BE2C (cell line): ENCODE results near the gene CNTNAP5.

Experiments used
- DNase-seq: peaks from one replicate; pipeline ENCODE4 v3.0.0-alpha.2; 2020
- H3K27me3 ChIP-seq: fragments of 250-450 bp; sonication (Bioruptor Pico); 2 replicates; pipeline ENCODE4 v1.5.1; 2020; ENCODE audit warnings: mild to moderate bottlenecking
- H3K36me3 ChIP-seq: fragments of 250-450 bp; sonication (Bioruptor Pico); 2 replicates; pipeline ENCODE4 v1.5.1; 2020; ENCODE audit warnings: mild to moderate bottlenecking
- H3K4me1 ChIP-seq: fragments of 250-450 bp; sonication (Bioruptor Pico); 2 replicates; pipeline ENCODE4 v1.5.1; 2020
- H3K4me3 ChIP-seq: 2 replicates; pipeline ENCODE4 v1.5.1; 2011; ENCODE audit warnings: low read depth, low read length
- H3K9me3 ChIP-seq: fragments of 250-450 bp; sonication (Bioruptor Pico); 2 replicates; pipeline ENCODE4 v1.5.1; 2020
- TF ChIP-seq, protein P1 (sequence below): IDR thresholded peaks from 2 replicates; pipeline ENCODE4 v1.5.1; 2012; ENCODE audit warnings: mild to moderate bottlenecking, low read depth, low read length

The CNTNAP5 gene

DNA sequence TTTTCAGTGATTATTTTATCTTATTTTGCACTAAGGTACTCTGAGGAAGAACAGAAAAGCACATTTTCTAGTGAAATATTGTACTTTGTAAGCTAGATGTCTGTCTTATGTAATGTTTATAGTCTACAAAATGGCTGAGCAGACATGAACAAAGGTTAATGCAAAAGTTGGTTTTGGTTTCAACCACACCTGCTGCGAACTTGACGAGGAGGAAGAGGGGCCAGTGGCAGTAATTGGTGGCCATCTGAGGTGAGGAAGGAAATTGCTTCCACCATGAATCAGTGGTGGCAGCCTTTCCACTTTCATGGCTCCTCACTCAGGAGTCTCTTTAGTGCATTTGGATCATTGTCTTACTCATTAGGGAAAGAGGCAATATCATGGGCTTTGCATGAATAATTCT, 894.2 kb downstream of the CNTNAP5 start:
- Histone ChIP-seq H3K4me1 (no peaks in the 10 kb centered on the region), H3K27me3 (no peaks in the 10 kb centered on the region), H3K36me3 (no peaks in the 10 kb centered on the region), H3K9me3 (no peaks in the 10 kb centered on the region), H3K4me3 (no peak overlapping the region)
- TF ChIP-seq, protein P1, sequence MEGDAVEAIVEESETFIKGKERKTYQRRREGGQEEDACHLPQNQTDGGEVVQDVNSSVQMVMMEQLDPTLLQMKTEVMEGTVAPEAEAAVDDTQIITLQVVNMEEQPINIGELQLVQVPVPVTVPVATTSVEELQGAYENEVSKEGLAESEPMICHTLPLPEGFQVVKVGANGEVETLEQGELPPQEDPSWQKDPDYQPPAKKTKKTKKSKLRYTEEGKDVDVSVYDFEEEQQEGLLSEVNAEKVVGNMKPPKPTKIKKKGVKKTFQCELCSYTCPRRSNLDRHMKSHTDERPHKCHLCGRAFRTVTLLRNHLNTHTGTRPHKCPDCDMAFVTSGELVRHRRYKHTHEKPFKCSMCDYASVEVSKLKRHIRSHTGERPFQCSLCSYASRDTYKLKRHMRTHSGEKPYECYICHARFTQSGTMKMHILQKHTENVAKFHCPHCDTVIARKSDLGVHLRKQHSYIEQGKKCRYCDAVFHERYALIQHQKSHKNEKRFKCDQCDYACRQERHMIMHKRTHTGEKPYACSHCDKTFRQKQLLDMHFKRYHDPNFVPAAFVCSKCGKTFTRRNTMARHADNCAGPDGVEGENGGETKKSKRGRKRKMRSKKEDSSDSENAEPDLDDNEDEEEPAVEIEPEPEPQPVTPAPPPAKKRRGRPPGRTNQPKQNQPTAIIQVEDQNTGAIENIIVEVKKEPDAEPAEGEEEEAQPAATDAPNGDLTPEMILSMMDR = no peak
- DNase-seq = no peak

DNA sequence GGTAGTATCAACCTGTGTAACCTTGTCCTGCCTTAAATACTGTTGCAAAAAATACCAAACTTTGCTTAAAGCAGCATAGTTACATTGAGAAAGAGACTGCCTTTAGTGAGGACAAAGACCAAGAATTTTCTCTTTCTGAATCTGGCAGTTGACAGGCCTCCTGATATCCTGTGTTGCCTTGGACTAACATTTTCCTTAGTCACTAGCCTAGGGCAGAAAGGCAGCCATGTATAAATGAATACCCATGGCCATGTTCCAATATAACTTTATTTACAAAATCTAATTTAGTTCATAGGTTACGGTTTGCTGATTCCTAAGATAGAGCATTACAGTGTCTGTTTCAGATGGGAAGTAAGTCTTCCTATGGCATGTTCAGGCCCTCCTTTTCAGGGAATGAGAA, 895.4 kb downstream of the CNTNAP5 start:
- no peak for DNase-seq
- Histone ChIP-seq H3K27me3 (no peaks in the 10 kb centered on the region), H3K36me3 (no peaks in the 10 kb centered on the region), H3K4me1 (no peaks in the 10 kb centered on the region), H3K4me3 (no peak overlapping the region), H3K9me3 (no peaks in the 10 kb centered on the region)
- TF ChIP-seq, protein P1 = no peak

GRCh38 chr2:124921191-124921590, 896.1 kb downstream of the CNTNAP5 start:
- no peaks in the 10 kb centered on the region for H3K36me3 ChIP-seq

GRCh38 chr2:124923097-124923496, 898.0 kb downstream of the CNTNAP5 start:
- Histone ChIP-seq H3K4me3 (no peak overlapping the region), H3K27me3 (no peaks in the 10 kb centered on the region), H3K36me3 (no peaks in the 10 kb centered on the region), H3K4me1 (no peaks in the 10 kb centered on the region), H3K9me3 (no peaks in the 10 kb centered on the region)
- TF ChIP-seq, protein P1 = no peak
- no peak for DNase-seq

More at GRCh38 chr2:124921191-124921590, 896.1 kb downstream of the CNTNAP5 start:
- H3K9me3 ChIP-seq = no peaks in the 10 kb centered on the region
- no peak overlapping the region for H3K4me3 ChIP-seq
- TF ChIP-seq, protein P1 = no peak
- no peaks in the 10 kb centered on the region for H3K4me1 ChIP-seq
- no peak for DNase-seq
- H3K27me3 ChIP-seq = no peaks in the 10 kb centered on the region

DNA sequence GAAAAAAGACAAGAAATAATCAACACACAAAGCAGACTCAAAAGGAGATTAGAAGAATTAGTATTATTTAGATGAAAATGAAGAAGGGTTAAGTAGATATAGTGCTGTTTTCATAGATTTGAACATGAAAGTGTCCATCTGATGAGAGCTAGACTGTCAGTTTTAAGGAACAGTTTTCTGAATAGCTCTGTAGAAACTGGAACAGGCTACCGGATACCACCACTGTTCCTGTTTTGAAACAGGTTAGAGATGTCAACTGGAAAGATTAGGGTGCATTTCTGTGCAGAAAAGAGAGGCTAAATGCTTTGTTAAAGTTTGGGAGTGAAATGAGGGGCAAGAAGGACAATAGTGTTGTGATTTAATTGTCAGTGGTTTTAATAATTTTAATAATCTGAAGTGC, 908.8 kb downstream of the CNTNAP5 start:
- Histone ChIP-seq H3K36me3 (no peaks in the 10 kb centered on the region), H3K27me3 (no peaks in the 10 kb centered on the region), H3K4me1 (no peaks in the 10 kb centered on the region), H3K9me3 (no peaks in the 10 kb centered on the region), H3K4me3 (no peak overlapping the region)
- no peak for DNase-seq
- TF ChIP-seq, protein P1 = no peak

DNA sequence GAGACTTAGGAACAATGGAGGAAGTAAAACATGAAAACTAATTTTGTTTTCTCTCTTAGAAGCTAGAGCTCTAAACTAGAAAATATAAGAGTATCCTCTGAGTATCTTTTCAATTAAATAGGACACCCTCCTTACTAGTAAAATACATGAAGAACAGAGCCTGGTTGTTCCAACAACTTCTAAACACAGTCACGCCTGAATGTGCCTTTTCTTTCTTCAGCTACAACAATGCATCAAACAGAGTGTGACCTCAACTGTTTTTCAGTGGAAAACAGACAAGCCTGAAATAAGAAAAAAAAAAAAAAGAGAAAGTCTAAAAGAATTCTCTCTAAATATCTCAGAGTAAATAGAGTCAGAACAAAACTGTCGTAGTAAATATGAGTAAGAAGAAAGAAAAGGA, 928.8 kb downstream of the CNTNAP5 start:
- no peaks in the 10 kb centered on the region for H3K9me3 ChIP-seq
- H3K27me3 ChIP-seq = no peaks in the 10 kb centered on the region
- H3K4me1 ChIP-seq = no peaks in the 10 kb centered on the region
- H3K36me3 ChIP-seq = no peaks in the 10 kb centered on the region
- no peak for DNase-seq
- TF ChIP-seq, protein P1 = no peak
- no peak overlapping the region for H3K4me3 ChIP-seq
